C4-2B (cell line): Measurements from ENCODE around the gene MTSS2.

Experiments used
- H3K27ac ChIP-seq: fragments of 450-650 bp; 2 replicates; pipeline ENCODE4 v1.5.1; 2017
- CTCF ChIP-seq: fragments of 450-650 bp; conservative IDR thresholded peaks from 2 replicates; pipeline ENCODE4 v1.5.1; 2017; ENCODE audit warnings: mild to moderate bottlenecking
- ZFX ChIP-seq: fragments of 450-650 bp; IDR thresholded peaks from 2 replicates; pipeline ENCODE4 v1.6.1; 2017

MTSS2 gene

GRCh38 chr16:70660672-70661350, 25.0 kb downstream of the MTSS2 start:
- TF ChIP-seq ZFX: no peak
- TF ChIP-seq CTCF: no peak

GRCh38 chr16:70659953-70660671, 25.7 kb downstream of the MTSS2 start:
- TF ChIP-seq ZFX: no peak
- TF ChIP-seq CTCF: no peak

More at GRCh38 chr16:70660672-70661350, 25.0 kb downstream of the MTSS2 start:
- H3K27ac ChIP-seq: no peak overlapping the region

DNA sequence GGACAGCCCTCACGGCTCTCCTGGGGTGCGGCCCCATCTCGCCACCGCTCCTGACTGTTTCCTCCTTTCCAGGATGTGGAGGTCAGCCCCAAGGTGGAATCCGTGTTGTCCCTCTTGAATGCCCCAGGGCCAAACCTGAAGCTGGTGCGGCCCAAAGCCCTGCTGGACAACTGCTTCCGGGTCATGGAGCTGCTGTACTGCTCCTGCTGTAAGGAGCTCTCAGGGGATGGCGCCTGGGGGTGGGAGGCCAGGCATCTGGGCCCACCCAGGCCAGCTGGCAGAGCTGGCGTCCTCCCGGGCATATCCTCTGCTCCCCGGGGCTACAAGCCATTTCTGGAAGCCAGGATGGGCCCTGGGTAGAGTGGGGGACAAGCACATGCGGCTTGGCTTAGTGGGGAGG, 26.3 kb downstream of the MTSS2 start:
- no peak for TF ChIP-seq CTCF
- no peak for TF ChIP-seq ZFX

More at GRCh38 chr16:70659953-70660671, 25.7 kb downstream of the MTSS2 start:
- H3K27ac ChIP-seq: no peak overlapping the region

DNA sequence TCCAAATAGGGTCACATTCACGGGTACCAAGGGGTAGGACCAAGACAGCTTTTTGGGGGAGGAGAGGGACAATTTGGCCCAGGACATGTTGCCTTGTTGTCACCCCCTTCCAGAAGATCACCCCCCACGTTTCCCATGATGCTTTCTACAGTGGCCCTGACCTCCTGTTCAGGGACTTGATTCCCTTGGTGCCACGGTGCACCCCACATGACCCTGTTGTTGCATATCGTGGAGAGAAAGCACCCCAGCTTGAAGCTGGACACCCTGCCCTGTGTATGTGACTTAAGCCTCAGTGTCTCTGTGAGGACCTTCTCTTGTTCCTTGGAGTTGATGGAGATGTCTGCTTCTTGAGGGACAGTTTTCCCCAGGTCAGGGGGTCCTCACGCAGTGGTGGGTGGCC, 26.9 kb downstream of the MTSS2 start:
- no peak for TF ChIP-seq ZFX
- no peak for TF ChIP-seq CTCF
- H3K27ac ChIP-seq: no peak overlapping the region

More for the DNA sequence above, 26.3 kb downstream of the MTSS2 start:
- H3K27ac ChIP-seq: no peak overlapping the region

DNA sequence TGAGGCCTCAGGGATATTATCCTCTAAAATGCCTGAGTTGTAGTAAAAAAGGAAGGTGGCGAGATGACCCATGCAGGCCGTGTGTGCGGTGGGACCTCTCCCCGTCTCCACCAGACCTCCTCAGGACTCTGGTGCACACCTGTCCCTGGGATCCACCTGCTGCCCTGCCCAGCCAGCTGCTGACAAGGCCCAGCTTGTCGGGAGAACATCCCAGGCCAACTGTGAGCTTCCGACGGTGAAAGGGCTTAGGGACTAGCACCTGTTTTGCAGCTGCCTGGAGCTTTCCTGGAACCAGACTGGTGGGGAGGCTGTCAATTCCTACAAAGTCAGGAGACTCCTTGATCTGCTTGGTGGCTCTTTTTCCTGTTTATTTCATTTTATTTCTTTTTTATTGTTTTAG, 27.9 kb downstream of the MTSS2 start:
- H3K27ac ChIP-seq: no peak overlapping the region

DNA sequence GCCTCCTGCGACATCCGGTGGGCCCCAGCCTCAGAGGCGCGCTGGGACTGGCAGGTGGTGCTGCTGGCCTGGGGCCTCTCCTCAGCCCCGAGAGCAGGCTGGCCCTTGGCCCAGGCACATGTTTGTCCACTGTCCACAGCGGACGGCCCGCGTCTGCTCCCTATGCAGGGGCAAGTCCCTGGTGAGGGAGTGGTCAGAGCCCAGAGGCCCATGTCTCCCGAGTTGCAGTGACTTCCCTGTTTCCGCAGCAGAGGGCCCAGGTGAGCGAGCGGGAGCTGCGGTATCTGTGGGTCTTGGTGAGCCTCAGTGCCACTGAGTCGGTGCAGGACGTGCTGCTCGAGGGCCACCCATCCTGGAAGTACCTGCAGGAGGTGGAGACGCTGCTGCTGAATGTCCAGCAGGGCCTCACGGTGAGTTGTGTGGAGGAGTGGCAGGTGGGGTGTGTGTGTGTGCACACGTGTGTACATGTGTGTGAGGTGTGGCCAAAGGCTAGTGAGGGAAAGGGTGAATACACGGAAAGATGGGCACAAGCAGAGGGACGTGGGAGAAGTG, 29.1 kb downstream of the MTSS2 start:
- no peak overlapping the region for H3K27ac ChIP-seq
- TF ChIP-seq CTCF: no peak
- TF ChIP-seq ZFX: no peak

More for the DNA sequence above, 27.9 kb downstream of the MTSS2 start:
- TF ChIP-seq CTCF: no peak
- no peak for TF ChIP-seq ZFX

DNA sequence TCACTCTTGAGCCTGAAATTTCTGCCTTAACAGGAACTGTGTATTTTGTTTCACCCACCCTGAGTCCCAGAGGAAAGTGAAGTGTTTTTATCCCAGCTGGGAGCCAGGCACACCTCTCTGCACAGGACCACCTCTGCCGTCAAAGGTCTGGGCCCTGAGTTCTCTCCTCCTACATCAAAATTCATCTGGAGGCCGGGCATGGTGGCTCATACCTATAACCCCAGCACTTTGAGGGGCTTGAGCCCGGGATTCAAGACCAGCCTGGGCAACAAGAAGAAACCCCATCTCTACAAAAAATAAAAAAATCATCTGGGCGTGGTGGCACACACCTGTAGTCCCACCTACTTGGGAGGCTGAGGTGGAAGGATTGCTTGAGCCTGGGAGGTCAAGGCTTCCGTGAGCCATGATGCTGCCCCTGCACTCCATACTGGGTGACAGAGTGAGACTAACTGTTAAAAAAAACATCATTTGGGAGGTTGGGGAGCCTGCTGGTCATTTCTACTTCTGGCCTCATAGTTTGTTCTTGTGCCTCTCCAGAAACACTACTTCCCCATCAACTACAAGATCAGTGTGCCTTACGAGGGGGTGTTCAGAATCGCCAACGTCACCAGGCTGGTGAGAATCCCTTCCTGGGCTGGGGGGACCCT, 29.7 kb downstream of the MTSS2 start:
- TF ChIP-seq CTCF (no peak), ZFX (no peak)
- no peak overlapping the region for H3K27ac ChIP-seq
